PFSK-1 (cell line): ENCODE results near the gene GPD2.

Experiments
- FOXP2 ChIP-seq: optimal IDR thresholded peaks from 2 replicates; pipeline ENCODE3; 2011; ENCODE audit warnings: borderline replicate concordance, control low read depth, inconsistent platforms; ENCODE audit not compliant: insufficient read depth; ENCODE audit errors: extremely low read length, extremely low read depth
- POLR2AphosphoS5 ChIP-seq: IDR thresholded peaks from 2 replicates; pipeline ENCODE4 v1.6.1; 2012; ENCODE audit warnings: low read depth, mild to moderate bottlenecking, control low read depth, low read length, moderate library complexity
- REST ChIP-seq, 2 experiments: IDR thresholded peaks; 2 replicates each; pipeline versions ENCODE4 v1.6.1 to v1.8.0; 2011 to 2012; ENCODE audit warnings: low read depth in 2 of 2, low read length in 2 of 2, control low read depth in 1 of 2, inconsistent platforms in 1 of 2, mild to moderate bottlenecking in 1 of 2, moderate library complexity in 1 of 2; ENCODE audit not compliant: insufficient read depth in 1 of 2
- SIN3A ChIP-seq: IDR thresholded peaks from 2 replicates; pipeline ENCODE4 v1.6.1; 2012; ENCODE audit warnings: mild to moderate bottlenecking, low read length, moderate library complexity, borderline replicate concordance; ENCODE audit not compliant: insufficient read depth
- TAF1 ChIP-seq: IDR thresholded peaks from 2 replicates; pipeline ENCODE4 v1.6.1; 2012; ENCODE audit warnings: low read length, control low read depth, borderline replicate concordance; ENCODE audit not compliant: insufficient read depth

GRCh38 chr2:156602552-156602933 lies 166.4 kb downstream of the GPD2 start:
- no peak for TF ChIP-seq POLR2AphosphoS5
- no peak for TF ChIP-seq TAF1
- no peak for TF ChIP-seq REST (IDR thresholded peaks at IDR 0.05; ENCODE audit: insufficient read depth in 1 of 2, low read depth in 2 of 2, low read length in 2 of 2)
- no peak for TF ChIP-seq SIN3A
- TF ChIP-seq FOXP2 = no peak
